ENCODE data around the gene RXFP4. TPM values are rescaled to one million over a fixed set of nuclear protein-coding genes. Genes with fewer than 3 reads are reported as not detected.
A peak's percentile ranks its signal among the peaks of the same experiment; 100 is the strongest.

Gene RXFP4, protein sequence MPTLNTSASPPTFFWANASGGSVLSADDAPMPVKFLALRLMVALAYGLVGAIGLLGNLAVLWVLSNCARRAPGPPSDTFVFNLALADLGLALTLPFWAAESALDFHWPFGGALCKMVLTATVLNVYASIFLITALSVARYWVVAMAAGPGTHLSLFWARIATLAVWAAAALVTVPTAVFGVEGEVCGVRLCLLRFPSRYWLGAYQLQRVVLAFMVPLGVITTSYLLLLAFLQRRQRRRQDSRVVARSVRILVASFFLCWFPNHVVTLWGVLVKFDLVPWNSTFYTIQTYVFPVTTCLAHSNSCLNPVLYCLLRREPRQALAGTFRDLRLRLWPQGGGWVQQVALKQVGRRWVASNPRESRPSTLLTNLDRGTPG
- not detected in 2 replicates for total RNA-seq

DNA sequence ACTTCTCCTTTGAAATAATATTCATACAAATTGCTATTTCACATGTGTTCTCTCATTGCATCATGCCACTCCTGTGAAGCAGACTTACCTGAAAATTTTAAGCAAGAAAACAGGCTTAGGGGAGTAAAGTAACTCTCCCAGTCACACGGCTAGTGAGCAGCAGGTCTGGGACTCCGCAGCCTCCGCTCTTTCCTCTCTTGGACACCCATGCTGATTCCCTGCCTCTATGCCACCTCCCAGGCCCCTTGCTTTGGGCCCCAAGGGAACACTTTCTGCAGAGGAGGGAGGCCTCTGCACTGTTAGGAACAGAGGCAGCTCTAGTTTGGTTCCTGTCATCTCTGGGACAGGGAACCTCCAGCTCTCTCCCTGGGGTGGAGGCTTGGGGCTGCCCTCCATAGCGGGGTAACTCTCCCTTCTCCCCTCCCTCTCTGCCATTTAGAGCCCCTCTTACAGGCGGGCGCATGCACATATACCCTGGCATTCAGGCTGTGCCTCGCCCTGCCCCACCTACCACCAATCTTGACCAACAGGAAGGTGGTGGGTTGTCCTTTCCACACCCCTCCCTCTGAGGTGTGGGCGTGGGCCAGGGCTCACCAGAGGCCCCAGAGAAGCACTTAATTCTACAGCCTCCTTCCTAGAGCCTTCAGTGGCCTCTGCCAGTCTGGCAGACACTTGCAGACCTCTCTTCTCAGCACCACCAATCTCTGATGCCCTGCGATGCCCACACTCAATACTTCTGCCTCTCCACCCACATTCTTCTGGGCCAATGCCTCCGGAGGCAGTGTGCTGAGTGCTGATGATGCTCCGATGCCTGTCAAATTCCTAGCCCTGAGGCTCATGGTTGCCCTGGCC lies at the start of gene RXFP4:
TSS of gene RXFP4 (plus strand) at position 646 of the 852 bp plus-strand sequence. CDS start at position 718, 72 bp downstream.

DNA sequence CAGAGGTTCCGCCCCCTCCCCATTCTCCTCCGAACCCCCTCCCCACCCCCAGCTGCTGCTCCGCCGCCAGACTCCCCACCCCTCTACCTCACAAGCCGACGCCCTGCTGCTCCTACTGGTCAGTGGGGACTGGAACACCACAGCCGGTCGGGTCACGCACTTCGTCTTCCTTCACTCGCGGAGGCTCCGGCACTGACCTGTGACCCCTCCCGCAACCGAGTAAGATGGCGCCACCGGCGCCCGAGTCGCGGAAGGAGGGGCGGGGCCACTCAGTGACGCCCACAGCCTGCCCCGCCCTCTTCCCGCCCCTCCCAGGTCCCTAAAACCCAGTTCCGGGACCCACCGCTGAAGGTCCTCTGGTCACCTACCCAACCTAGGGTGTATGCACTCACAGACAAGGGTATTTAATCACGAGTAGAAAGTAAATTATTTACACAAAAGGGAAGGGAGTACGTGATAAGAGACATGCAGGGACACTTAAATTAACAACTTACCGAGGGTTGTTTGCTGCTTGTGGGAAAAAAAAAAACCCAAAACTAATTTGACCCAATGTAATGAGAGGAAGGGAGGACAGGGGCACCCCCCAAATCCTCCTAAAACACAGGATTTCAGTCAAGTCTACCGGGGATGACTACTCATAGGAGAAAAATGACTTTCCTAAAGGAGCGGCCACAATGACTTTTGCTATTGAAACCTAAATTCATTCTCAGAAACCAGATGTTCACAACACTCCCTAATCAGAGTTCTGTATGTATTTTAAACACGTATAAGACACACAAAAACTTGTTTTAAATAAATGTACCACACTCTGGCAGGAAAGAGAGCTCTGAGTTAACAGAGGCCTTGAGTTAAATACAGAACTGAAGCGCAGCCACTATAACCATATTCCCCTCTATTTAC lies 30.0 kb upstream of the RXFP4 start, which contains the start of gene RIT1:
TSS of gene RIT1 (minus strand) at position 194 of the 900 bp plus-strand sequence. CDS start 588 bp downstream, outside the sequence.

DNA sequence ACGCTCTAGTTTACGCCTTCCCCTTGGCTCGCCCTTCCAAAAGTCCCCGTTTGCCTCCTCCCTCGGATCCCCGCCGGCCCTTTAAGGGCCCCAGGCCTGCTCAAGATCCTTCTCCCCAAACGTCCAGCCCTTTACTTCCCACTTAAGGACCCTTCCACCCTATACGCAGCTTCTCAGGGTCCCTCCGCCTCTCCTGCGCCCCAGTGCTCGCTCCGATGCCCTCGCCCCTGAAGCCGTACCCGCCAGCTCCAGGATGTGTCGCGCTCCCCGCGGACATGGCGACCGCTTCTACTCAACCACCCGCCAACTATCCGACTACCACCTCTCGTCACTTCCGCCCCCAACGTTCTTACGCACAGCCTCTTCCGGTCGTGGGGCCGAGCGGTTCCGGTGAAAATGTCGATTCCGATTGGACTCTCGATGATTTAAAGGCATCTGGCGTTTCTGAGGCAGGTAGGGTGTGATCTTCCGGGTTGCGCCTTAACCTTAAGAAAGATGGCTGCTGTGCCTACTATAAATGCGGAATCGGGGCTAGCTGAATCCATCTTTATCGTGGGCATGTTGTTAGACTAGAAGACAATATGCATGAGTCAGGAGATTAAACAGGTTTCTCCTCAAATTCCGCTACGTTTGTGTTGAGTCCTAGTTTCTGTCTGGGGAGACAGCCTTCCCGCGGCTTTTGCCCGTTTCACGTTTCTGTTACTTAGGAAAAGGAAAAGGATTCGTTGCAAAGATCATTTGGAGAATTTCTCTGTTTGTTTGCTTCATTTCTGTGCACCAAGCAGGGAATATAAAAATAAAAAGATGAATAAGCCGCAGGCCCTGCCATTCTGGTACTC lies 7.1 kb upstream of the RXFP4 start, which contains the start of gene KHDC4:
TSS of gene KHDC4 (minus strand) at position 317 of the 839 bp plus-strand sequence. CDS start at position 277, 40 bp downstream.

DNA sequence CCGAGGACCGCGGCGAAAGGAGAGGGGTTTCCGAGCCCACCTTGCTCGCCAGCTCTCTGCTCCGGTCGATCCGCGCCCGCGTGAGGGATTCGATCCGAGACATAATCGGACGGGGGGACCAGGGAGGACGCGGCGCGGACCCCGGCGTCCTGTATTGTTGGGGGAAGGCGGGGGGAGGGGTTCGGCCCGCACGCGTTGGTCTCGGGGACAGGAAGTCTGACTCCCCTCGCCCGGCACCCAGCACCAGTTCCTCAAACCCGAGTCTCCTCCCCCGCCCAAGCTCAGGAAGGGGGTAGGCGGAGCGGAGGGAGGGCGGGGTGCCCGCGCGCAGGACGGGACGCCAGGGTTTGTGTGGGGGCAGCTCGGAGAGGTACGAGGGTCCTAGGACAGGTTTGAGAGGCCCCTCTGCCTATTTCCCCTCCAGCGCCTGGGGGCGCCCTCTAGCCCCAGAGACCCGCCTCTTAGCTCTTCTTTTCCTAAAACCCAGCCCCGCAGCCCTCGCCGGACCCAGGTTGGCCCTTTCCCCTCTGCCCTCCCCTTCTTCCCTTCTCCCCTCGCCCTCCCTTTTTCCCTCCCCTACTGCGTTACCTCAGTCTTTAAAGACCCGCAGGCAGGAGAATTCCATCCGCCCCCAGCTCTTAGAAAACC lies 37.0 kb downstream of the RXFP4 start, which contains the start of gene ARHGEF2:
TSS of gene ARHGEF2 (minus strand) at position 223 of the 648 bp plus-strand sequence. CDS start at position 103, 120 bp downstream.

Small RNA genes within 50 kb of the gene (small RNA-seq; reads per million reads assigned to genes)
- gene MIR6738 (not detected), gene RF00015 (not detected), gene SCARNA4 (not detected), gene SNORA80E (127 reads per million, percentile 98 among the genes with 10 or more reads in this experiment)

Other genes with a start within 250 kb of the RXFP4 start
- gene GON4L, start 84.4 kb upstream of the RXFP4 start, total RNA-seq = 27.5 and 40.4 TPM in 2 replicates
- gene SYT11, start 82.1 kb upstream of the RXFP4 start, total RNA-seq = 0.39 and 0.54 TPM in 2 replicates
- 32.6 and 34.5 TPM in 2 replicates for gene RIT1, start 30.3 kb upstream of the RXFP4 start, total RNA-seq
- gene KHDC4, start 7.2 kb upstream of the RXFP4 start, total RNA-seq = 25.9 and 27.1 TPM in 2 replicates
- 42.7 and 50.3 TPM in 2 replicates for gene ARHGEF2, start 36.9 kb downstream of the RXFP4 start, total RNA-seq
- gene SSR2, start 79.3 kb downstream of the RXFP4 start, total RNA-seq = 373 and 566 TPM in 2 replicates
- gene UBQLN4, start 112.2 kb downstream of the RXFP4 start, total RNA-seq = 18.8 and 34.3 TPM in 2 replicates
- 43.8 and 72.2 TPM in 2 replicates for gene LAMTOR2, start 113.1 kb downstream of the RXFP4 start, total RNA-seq
- 62.4 and 69.0 TPM in 2 replicates for gene RAB25, start 119.5 kb downstream of the RXFP4 start, total RNA-seq
- 2.9 and 4.7 TPM in 2 replicates for gene MEX3A, start 140.8 kb downstream of the RXFP4 start, total RNA-seq
- 709 and 1,013 TPM in 2 replicates for gene LMNA, start 173.1 kb downstream of the RXFP4 start, total RNA-seq
- 7.9 and 12.6 TPM in 2 replicates for gene SEMA4A, start 211.9 kb downstream of the RXFP4 start, total RNA-seq